HepG2 (cell line): ENCODE data around the gene TMC2. TPM values are rescaled to one million over a fixed set of nuclear protein-coding genes. Genes with fewer than 3 reads are reported as not detected.

Experiments used
- ATAC-seq: fragments of 200-7000 bp; cut with Tn5 transposase; 3 replicates; pipeline ENCODE4 v1.9.1; 2020; ENCODE audit warnings: mild to moderate bottlenecking, moderate library complexity
- BruUV-seq: library from RNA; stranded (reverse); fragments of 400-500 nt; replicated peaks from 2 replicates; lab custom pipeline; 2021; lab: Mats Ljungman, UMichigan
- CTCF ChIA-PET: fragments of 300-600 bp; formaldehyde crosslinking; extraction: SDS; loops from one replicate; lab custom pipeline; 2021; ENCODE audit warnings: low total read pairs, inconsistent platforms, low intra/inter-chr PET ratio; lab: Yijun Ruan, JAX
- POLR2A ChIA-PET: fragments of 350-600 bp; sonication (Branson Sonifier 250); formaldehyde crosslinking; loops from one replicate; lab custom pipeline; 2020; ENCODE audit warnings: antibody characterized with exemption, inconsistent platforms; lab: Yijun Ruan, JAX
- DNase-seq: peaks from one replicate; pipeline ENCODE4 v3.0.0-alpha.2; 2015; ENCODE audit warnings: low spot score
- FAIRE-seq: peaks from 3 replicates; lab custom pipeline; 2011; peaks lifted over from hg19 to GRCh38; lab: Jason Lieb, UNC
- H2AFZ ChIP-seq: one replicate; pipeline ENCODE4 v1.6.1; 2011; ENCODE audit warnings: low read length, inconsistent platforms
- H3K27ac ChIP-seq: fragments of 300-600 bp; 3 replicates; pipeline ENCODE4 v1.8.0; 2011; ENCODE audit warnings: mixed run types, mild to moderate bottlenecking, mixed read lengths, low read length, inconsistent platforms; ENCODE audit not compliant: insufficient read depth; ENCODE audit errors: extremely low read length
- H3K27me3 ChIP-seq, 2 experiments: fragments of 200-600 bp in 1 of 2; 2 replicates in 1 of 2; 3 replicates in 1 of 2; pipeline versions ENCODE4 v1.6.0 to v1.8.0; 2011; ENCODE audit warnings: low read length in 2 of 2, mild to moderate bottlenecking in 2 of 2, moderate library complexity in 2 of 2, inconsistent platforms in 1 of 2; ENCODE audit not compliant: insufficient read depth in 2 of 2, control insufficient read depth in 1 of 2
- H3K36me3 ChIP-seq, 2 experiments: fragments of 200-600 bp in 1 of 2; replicated peaks in 1 of 2; 2 replicates in 1 of 2; 3 replicates in 1 of 2; pipeline versions ENCODE4 v1.5.1 to v1.8.0; 2011; ENCODE audit warnings: low read length in 2 of 2, inconsistent platforms in 1 of 2; ENCODE audit not compliant: insufficient read depth in 2 of 2, control insufficient read depth in 1 of 2
- H3K4me1 ChIP-seq: 2 replicates; pipeline ENCODE4 v1.5.1; 2012; ENCODE audit warnings: low read length, inconsistent platforms; ENCODE audit not compliant: insufficient read depth
- H3K4me2 ChIP-seq: 2 replicates; pipeline ENCODE4 v1.6.0; 2011; ENCODE audit warnings: low read depth, low read length, inconsistent platforms
- H3K4me3 ChIP-seq, 3 experiments: fragments of 200-600 bp in 1 of 3; sonication (generic), shearing (Covaris generic) in 1 of 3; replicated peaks in 1 of 3; 2 replicates each; pipeline ENCODE4 v1.5.1; 2011 to 2016; ENCODE audit warnings: low read length in 3 of 3, inconsistent platforms in 2 of 3, low read depth in 2 of 3, mild to moderate bottlenecking in 2 of 3, control low read depth in 1 of 3, mixed read lengths in 1 of 3; ENCODE audit not compliant: insufficient read depth in 1 of 3
- H3K79me2 ChIP-seq: one replicate; pipeline ENCODE4 v1.6.1; 2011; ENCODE audit warnings: low read length, inconsistent platforms; ENCODE audit not compliant: insufficient read depth
- H3K9ac ChIP-seq: 2 replicates; pipeline ENCODE4 v1.6.0; 2011; ENCODE audit warnings: mild to moderate bottlenecking, low read depth, low read length, inconsistent platforms; ENCODE audit not compliant: insufficient read depth
- H3K9me3 ChIP-seq: 2 replicates; pipeline ENCODE4 v1.5.1; 2012; ENCODE audit warnings: mild to moderate bottlenecking, low read length
- H4K20me1 ChIP-seq: 2 replicates; pipeline ENCODE4 v1.6.0; 2011; ENCODE audit warnings: inconsistent platforms, mild to moderate bottlenecking, low read length, moderate library complexity; ENCODE audit not compliant: insufficient read depth
- FOXC1 ChIP-seq: sonication (generic); formaldehyde crosslinking; IDR thresholded peaks from 2 replicates; pipeline ENCODE4 v1.8.0; 2022; ENCODE audit warnings: mild to moderate bottlenecking, missing genetic modification reagents, borderline replicate concordance
- ZIK1 ChIP-seq: sonication (generic); formaldehyde crosslinking; IDR thresholded peaks from 2 replicates; pipeline ENCODE4 v1.5.0; 2020; ENCODE audit warnings: mild to moderate bottlenecking, low read depth, missing genetic modification reagents, borderline replicate concordance
- ZNF12 ChIP-seq: sonication (generic); formaldehyde crosslinking; IDR thresholded peaks from 2 replicates; pipeline ENCODE4 v1.5.0; 2020; ENCODE audit warnings: missing genetic modification reagents
- ZNF235 ChIP-seq: sonication (generic); formaldehyde crosslinking; IDR thresholded peaks from 2 replicates; pipeline ENCODE4 v1.8.1; 2023; ENCODE audit warnings: mild to moderate bottlenecking, missing genetic modification reagents, borderline replicate concordance
- WGBS: methylation state at CpG from one replicate; pipeline ENCODE4 v1.1.6; 2017; ENCODE audit warnings: low lambda C conversion rate; 5-methylcytosine and 5-hydroxymethylcytosine counted together
- in situ Hi-C: cut with HindIII; loops from 2 replicates; pipeline ENCODE4 v1.10.0; 2017; ENCODE audit warnings: low pct_unique_long_range_greater_than_20kb; ENCODE audit not compliant: extremely low pct_ligation_motif_present
- intact Hi-C: fragments of 100-400 bp; cut with micrococcal nuclease; formaldehyde crosslinking; loops from one replicate; pipeline ENCODE4 v1.10.0; 2022; ENCODE audit not compliant: unreplicated experiment
- polyA plus RNA-seq, 8 experiments: library from polyadenylated mRNA; depleted of rRNA in 3 of 8; stranded (reverse) in 7 of 8; unstranded in 1 of 8; fragments of >200 nt; fragmentation: Illumina TruSeq in 4 of 8; extraction: Trizol in 4 of 8; gene quantifications; 2 replicates each; pipeline versions ENCODE4 v1.2.1 to v1.2.3, GENCODE V29; 2011 to 2016; ENCODE audit warnings: low read depth in 4 of 8, missing spikeins in 1 of 8, mixed read lengths in 1 of 8; ENCODE audit not compliant: insufficient read depth in 1 of 8
- total RNA-seq, 5 experiments: library from RNA; depleted of rRNA; stranded (reverse); fragments of >200 nt; fragmentation: Illumina TruSeq; extraction: Trizol; gene quantifications; 2 replicates each; pipeline ENCODE4 v1.2.3, GENCODE V29; 2016; ENCODE audit warnings: low read depth in 1 of 5
- TF ChIP-seq, protein P1 (sequence below): sonication (generic); formaldehyde crosslinking; IDR thresholded peaks from 2 replicates; pipeline ENCODE4 v1.5.0; 2020; ENCODE audit warnings: missing genetic modification reagents
- TF ChIP-seq, protein P2 (sequence below): sonication (generic); formaldehyde crosslinking; IDR thresholded peaks from 2 replicates; pipeline ENCODE4 v1.9.0; 2021; ENCODE audit warnings: missing genetic modification reagents, mild to moderate bottlenecking, borderline replicate concordance
- TF ChIP-seq, protein P3 (sequence below): sonication (generic); formaldehyde crosslinking; IDR thresholded peaks from 2 replicates; pipeline ENCODE4 v1.4.0; 2020; ENCODE audit warnings: missing genetic modification reagents, borderline replicate concordance

The TMC2 gene
- total and polyA plus RNA-seq, 2 of the 13 experiments (the other 11 are each of a cell fraction or from before 2014, with no cell fraction given): not detected

DNA sequence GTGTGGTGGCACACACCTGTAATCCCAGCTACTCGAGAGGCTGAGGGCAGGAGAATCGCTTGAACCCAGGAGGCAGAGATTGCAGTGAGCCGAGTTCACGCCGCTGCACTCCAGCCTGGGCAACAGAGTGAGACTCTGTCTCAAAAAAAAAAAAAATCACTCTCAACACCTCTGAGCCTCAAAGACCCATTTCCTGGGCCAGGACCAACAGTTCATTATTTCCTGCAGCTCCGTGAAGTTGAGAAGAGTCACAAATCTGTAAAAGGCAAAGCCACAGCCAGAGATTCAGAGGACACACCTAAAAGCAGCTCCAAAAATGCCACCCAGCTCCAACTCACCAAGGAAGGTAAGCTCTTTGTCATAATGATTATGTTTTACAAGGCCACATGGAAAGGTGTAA, 100.9 kb downstream of the TMC2 start (continued):
- TF ChIP-seq, protein P1, sequence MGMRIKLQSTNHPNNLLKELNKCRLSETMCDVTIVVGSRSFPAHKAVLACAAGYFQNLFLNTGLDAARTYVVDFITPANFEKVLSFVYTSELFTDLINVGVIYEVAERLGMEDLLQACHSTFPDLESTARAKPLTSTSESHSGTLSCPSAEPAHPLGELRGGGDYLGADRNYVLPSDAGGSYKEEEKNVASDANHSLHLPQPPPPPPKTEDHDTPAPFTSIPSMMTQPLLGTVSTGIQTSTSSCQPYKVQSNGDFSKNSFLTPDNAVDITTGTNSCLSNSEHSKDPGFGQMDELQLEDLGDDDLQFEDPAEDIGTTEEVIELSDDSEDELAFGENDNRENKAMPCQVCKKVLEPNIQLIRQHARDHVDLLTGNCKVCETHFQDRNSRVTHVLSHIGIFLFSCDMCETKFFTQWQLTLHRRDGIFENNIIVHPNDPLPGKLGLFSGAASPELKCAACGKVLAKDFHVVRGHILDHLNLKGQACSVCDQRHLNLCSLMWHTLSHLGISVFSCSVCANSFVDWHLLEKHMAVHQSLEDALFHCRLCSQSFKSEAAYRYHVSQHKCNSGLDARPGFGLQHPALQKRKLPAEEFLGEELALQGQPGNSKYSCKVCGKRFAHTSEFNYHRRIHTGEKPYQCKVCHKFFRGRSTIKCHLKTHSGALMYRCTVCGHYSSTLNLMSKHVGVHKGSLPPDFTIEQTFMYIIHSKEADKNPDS: no peak
- TF ChIP-seq ZNF235 (no peak), FOXC1 (CRISPR knock-in tag) (no peak)
- TF ChIP-seq, protein P2, sequence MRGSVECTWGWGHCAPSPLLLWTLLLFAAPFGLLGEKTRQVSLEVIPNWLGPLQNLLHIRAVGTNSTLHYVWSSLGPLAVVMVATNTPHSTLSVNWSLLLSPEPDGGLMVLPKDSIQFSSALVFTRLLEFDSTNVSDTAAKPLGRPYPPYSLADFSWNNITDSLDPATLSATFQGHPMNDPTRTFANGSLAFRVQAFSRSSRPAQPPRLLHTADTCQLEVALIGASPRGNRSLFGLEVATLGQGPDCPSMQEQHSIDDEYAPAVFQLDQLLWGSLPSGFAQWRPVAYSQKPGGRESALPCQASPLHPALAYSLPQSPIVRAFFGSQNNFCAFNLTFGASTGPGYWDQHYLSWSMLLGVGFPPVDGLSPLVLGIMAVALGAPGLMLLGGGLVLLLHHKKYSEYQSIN (CRISPR knock-in tag): no peak

DNA sequence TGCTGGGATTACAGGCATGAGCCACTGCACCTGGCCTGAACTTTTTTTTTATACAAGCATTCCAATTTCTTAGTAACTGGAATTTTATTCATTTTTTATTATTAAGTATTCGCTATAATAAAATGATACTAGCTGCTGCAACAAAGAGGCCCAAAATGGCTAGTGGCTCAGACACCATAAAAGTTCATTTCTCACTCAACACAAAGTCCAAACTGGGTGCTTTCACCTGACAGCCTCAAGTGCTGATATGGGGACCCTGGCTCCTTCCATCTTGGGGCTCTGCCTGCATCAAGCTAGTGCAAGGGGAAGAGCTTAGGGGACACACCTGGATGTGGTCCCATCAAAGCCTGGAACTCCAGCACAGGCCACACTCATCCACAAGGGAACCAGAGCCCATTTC, 103.9 kb downstream of the TMC2 start:
- no peaks in the 10 kb centered on the region for H3K4me1 ChIP-seq
- no peak for FAIRE-seq
- no peaks in the 10 kb centered on the region for H3K9me3 ChIP-seq
- H3K9ac ChIP-seq: no peak overlapping the region
- no peak overlapping the region for H3K4me3 ChIP-seq
- no peaks in the 10 kb centered on the region for H3K36me3 ChIP-seq
- ChIA-PET CTCF (no interaction called here), POLR2A (interaction anchor here (0.6 kb wide), 1 partner anchor 520 kb away, joined by 3 read pairs; the partner anchor contains the start of genes FASTKD5 and UBOX5)
- no peaks in the 10 kb centered on the region for H3K79me2 ChIP-seq
- no peak overlapping the region for H2AFZ ChIP-seq
- no peak overlapping the region for H3K27ac ChIP-seq
- in situ Hi-C loops (no loop called here), intact Hi-C loops (no loop called here)
- BruUV-seq: no TSS peak
- no peak for ATAC-seq
- DNase-seq: no peak
- TF ChIP-seq, protein P3, sequence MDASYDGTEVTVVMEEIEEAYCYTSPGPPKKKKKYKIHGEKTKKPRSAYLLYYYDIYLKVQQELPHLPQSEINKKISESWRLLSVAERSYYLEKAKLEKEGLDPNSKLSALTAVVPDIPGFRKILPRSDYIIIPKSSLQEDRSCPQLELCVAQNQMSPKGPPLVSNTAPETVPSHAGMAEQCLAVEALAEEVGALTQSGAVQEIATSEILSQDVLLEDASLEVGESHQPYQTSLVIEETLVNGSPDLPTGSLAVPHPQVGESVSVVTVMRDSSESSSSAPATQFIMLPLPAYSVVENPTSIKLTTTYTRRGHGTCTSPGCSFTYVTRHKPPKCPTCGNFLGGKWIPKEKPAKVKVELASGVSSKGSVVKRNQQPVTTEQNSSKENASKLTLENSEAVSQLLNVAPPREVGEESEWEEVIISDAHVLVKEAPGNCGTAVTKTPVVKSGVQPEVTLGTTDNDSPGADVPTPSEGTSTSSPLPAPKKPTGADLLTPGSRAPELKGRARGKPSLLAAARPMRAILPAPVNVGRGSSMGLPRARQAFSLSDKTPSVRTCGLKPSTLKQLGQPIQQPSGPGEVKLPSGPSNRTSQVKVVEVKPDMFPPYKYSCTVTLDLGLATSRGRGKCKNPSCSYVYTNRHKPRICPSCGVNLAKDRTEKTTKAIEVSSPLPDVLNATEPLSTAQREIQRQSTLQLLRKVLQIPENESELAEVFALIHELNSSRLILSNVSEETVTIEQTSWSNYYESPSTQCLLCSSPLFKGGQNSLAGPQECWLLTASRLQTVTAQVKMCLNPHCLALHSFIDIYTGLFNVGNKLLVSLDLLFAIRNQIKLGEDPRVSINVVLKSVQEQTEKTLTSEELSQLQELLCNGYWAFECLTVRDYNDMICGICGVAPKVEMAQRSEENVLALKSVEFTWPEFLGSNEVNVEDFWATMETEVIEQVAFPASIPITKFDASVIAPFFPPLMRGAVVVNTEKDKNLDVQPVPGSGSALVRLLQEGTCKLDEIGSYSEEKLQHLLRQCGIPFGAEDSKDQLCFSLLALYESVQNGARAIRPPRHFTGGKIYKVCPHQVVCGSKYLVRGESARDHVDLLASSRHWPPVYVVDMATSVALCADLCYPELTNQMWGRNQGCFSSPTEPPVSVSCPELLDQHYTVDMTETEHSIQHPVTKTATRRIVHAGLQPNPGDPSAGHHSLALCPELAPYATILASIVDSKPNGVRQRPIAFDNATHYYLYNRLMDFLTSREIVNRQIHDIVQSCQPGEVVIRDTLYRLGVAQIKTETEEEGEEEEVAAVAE: no peak
- TF ChIP-seq ZNF12 (CRISPR knock-in tag) (peak; percentile 57; the same call in 1 of the 2 replicates), ZIK1 (CRISPR knock-in tag) (no peak)
- H3K4me2 ChIP-seq: no peak overlapping the region
- peaks cover 0 to 12% of the 10 kb centered on the region in 2 experiments; a peak in 2 of 5 replicates for H3K27me3 ChIP-seq
- 2% methylated on average over 1 of the region's 1 CpG for WGBS
- H4K20me1 ChIP-seq: no peaks in the 10 kb centered on the region
